ENCODE data around the gene MEI1.

GRCh38 chr22:41681616-41682015, 17.7 kb upstream of the MEI1 start:
- TF ChIP-seq, protein P1, sequence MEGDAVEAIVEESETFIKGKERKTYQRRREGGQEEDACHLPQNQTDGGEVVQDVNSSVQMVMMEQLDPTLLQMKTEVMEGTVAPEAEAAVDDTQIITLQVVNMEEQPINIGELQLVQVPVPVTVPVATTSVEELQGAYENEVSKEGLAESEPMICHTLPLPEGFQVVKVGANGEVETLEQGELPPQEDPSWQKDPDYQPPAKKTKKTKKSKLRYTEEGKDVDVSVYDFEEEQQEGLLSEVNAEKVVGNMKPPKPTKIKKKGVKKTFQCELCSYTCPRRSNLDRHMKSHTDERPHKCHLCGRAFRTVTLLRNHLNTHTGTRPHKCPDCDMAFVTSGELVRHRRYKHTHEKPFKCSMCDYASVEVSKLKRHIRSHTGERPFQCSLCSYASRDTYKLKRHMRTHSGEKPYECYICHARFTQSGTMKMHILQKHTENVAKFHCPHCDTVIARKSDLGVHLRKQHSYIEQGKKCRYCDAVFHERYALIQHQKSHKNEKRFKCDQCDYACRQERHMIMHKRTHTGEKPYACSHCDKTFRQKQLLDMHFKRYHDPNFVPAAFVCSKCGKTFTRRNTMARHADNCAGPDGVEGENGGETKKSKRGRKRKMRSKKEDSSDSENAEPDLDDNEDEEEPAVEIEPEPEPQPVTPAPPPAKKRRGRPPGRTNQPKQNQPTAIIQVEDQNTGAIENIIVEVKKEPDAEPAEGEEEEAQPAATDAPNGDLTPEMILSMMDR (conservative IDR thresholded peaks at IDR 0.05; ENCODE audit: low read length): no peak
- TF ChIP-seq EZH2phosphoT487 (IDR thresholded peaks at IDR 0.05; ENCODE audit: borderline replicate concordance): no peak

Data from Loucy (cell line).